Right renal cortex interstitium (tissue), 3 donors: ENCODE measurements around the gene FYB1. TPM values are rescaled to one million over a fixed set of nuclear protein-coding genes. Genes with fewer than 3 reads are reported as not detected.

Source experiments
- DNase-seq, 3 donors: peaks; one replicate each; pipeline ENCODE4 v3.0.0-alpha.2; 2013; ENCODE audit warnings: low read depth in 3 of 3, low spot score in 2 of 3
- polyA plus RNA-seq, 3 donors: library from polyadenylated mRNA; unstranded; fragments of 120-200 nt; gene quantifications; one replicate each; pipeline ENCODE4 v1.2.1, GENCODE V29; 2013; ENCODE audit not compliant: insufficient read length in 3 of 3

FYB1 gene
- polyA plus RNA-seq, 3 donors = 4.4 to 5.4 (median 5.2) TPM

DNA sequence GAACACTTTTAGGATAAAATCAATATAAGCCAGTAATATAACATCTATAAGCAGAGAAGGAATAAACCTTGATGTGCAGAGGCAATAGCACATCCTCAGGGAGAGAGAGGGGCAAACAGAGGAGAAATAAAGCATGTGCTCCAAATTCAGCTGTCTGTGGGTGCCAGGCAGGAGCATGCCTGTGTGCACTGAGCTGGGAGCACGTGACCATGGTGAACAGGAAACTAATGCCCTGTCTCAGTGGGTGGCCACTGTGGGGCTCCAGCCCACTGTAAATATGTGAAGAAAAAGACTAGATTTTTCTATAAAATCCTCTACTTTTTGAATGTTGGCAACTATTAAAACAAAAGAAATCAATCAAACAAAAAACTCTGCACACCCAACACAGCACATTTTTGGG, 55.3 kb downstream of the FYB1 start:
- no peak for DNase-seq

- no peak for DNase-seq
These were observed 57.8 kb downstream of the FYB1 start for GRCh38 chr5:39161578-39161977.

DNA sequence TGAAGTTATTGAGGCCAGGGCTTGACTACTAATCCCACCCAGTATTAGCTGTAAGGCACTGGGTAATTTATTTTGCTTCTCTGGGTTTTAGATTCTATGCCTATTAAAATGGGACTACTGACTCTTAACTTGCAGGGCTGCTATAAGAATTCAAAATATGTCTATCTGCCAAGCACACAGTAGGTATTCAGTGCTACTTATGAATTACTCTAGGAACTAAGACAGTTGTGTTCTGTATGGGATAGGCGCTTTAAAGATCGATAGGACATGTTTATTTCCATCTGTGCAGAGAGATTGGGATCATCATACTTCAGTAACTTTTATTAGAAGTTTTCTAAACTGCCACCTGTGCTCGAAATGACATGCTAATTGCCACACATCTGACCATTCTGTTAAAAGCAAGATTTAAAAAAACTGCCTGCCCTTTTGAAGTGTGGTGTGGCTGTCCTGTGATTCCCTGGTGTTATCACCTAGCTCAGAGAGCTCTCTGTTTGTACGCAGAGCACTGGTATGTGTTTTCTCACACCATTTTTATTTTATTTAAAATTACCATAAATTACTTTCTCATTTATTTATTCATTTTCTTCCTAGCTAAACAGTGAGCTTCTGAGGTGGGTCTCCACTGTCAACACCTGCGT, 58.7 kb downstream of the FYB1 start:
- DNase-seq = no peak

- no peak for DNase-seq
These were observed 59.4 kb downstream of the FYB1 start for GRCh38 chr5:39159811-39160490.

GRCh38 chr5:39158786-39159185, 60.6 kb downstream of the FYB1 start:
- DNase-seq = no peak

GRCh38 chr5:39158127-39158593, 61.2 kb downstream of the FYB1 start:
- no peak for DNase-seq

DNA sequence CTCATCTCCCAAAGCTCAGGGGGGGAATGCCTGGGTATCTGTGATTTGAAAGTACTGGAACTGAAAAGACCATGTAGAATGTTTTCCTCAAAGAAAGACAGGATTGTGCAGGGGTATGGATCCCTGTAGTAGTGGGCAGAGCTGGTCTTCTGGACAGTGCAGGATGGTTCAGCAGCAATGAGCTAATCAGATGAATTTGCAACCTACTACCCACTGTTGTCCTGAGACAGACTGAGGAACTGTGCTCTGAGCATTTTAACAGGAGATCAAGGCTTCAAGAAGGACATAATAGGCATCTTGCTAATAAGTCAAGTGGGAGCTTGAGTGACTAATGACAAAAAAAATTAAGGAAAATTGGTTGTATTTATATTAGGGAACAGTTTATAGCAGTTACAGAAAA, 61.7 kb downstream of the FYB1 start:
- DNase-seq = no peak

GRCh38 chr5:39156082-39156481, 63.3 kb downstream of the FYB1 start:
- DNase-seq = no peak

GRCh38 chr5:39151745-39152144, 67.6 kb downstream of the FYB1 start:
- no peak for DNase-seq

- DNase-seq = no peak
These were observed 69.4 kb downstream of the FYB1 start for GRCh38 chr5:39149966-39150365.

DNA sequence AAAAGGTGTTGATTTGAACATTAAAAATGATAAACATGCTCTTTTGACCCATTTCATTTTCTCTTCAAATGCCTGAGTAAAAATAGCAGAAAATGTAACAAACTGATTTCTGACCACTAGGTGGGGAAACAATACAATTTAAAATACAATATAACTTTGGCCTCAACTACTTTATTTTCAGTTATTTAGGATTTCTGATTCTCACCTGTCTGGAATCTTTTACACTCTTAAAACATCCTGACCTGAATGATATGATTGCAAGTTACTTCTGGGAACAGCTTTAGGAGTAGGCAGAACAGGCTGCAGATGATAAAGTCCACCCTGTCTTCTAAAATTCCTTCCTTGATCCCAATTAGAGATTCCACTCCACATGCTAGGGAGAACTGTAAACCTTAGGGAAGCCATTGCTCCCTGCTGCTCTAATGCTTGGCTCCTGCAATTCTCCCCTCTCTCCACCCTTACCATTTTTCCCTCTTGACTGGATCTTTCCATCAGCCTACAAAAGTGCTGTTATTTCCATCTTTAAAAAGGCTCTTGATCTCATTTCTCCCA, 70.3 kb downstream of the FYB1 start:
- no peak for DNase-seq

- DNase-seq = no peak
These were observed 72.4 kb downstream of the FYB1 start for GRCh38 chr5:39146831-39147540.

DNA sequence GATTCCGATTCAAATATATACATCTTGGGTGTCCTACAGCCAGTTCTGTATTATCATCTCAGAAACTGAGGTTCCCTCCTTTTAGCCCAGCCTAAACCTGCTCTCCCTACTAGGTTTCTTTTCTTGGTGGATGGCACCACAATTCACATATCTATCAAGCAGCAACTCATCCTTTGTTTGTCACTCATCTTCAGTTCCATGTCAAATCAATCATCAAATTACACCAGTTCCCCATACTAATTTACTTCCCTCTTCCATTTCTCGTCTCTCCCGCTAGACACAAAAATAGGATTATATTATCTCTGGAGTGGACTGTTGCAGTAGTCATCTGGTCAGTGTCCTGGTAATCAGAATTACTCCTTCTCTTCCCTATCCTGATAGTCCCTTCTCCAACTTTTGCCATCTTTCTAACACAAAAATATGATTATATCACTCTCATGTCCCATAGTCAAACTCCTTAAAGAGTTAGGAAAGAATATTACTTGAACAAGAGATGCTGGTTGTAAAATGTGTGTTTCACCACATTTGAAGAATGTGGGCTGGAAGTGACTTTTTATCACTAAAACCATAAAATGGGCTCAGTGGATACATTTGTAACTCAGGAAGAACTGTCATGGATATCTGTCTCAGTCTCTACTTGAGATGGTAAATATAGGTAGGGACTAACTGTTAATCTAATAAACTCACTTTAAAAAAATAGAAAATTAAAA, 76.1 kb downstream of the FYB1 start:
- no peak for DNase-seq

GRCh38 chr5:39140558-39141168, 78.7 kb downstream of the FYB1 start:
- no peak for DNase-seq

- DNase-seq = no peak
These were observed 80.5 kb downstream of the FYB1 start for GRCh38 chr5:39138892-39139291.

- DNase-seq = no peak
These were observed 81.4 kb downstream of the FYB1 start for GRCh38 chr5:39137819-39138451.

GRCh38 chr5:39137391-39137790, 82.0 kb downstream of the FYB1 start:
- DNase-seq = no peak

- no peak for DNase-seq
These were observed 86.6 kb downstream of the FYB1 start for GRCh38 chr5:39132792-39133191.

DNA sequence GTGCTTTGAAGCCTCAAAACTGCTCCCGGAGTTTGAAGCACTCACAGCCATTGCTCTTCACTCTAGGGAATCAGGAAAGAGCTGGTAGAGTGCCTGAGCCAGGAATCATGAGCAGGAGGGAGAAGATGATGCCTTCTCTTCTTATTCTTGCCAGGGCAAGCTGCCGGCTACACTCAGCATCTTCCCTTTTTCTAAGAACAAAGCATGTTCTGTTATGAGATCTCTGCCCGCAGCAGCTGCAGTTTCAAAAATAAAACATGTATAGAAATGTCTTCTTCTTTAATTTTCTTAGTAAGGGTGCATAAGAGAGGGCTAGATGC, 87.3 kb downstream of the FYB1 start:
- no peak for DNase-seq
